Peyer's patch (tissue), 4 donors: Measurements from ENCODE around the gene FOXK1.

Source experiments
- CTCF ChIP-seq, 6 experiments: fragments of 450-650 bp in 4 of 6; fragments of 200-600 bp in 2 of 6; sonication (generic) in 1 of 6; IDR thresholded peaks; one replicate each; pipeline ENCODE4 v1.5.1; 2017 to 2019; ENCODE audit warnings: antibody characterized with exemption in 6 of 6, mild to moderate bottlenecking in 3 of 6, moderate library complexity in 1 of 6
- POLR2A ChIP-seq, 2 donors: fragments of 450-650 bp; IDR thresholded peaks; one replicate each; pipeline ENCODE4 v1.5.1; 2017; ENCODE audit warnings: antibody characterized with exemption in 2 of 2, mild to moderate bottlenecking in 2 of 2, moderate library complexity in 2 of 2

DNA sequence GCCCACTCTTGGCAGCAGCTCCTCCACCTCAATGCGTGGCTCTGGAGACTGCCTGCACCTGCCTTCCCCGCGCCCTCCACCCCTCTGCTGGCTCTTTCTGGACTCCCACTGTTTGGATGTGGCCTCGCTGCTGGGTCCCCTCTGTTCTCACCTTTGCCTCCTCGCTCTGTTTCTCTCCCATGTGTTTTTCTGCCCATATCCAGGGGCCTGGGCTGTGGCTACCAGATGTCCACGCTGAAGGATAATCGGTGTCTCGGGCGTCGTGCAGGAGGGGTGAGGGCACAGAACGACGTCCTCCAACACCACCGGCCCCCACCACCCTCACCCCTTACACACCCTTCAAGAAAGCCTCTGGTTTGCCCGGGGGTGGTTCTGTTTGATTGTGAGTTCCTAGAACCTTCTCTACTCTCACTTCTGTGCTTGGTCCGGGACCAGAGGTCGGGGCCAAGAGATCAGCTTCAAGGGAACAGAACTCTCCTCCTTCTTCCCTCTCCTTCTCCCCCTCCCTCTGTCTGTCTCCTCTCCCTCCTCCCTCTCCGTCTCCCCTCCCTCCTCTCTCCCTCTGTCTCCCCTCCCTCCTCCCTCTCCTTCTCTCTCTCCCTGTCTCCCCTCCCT is 125.0 kb downstream of the FOXK1 start:
- TF ChIP-seq POLR2A (IDR thresholded peaks at IDR 0.05) = no peak
- TF ChIP-seq CTCF (IDR thresholded peaks at IDR 0.05) = no peak
